Activated CD4-positive, alpha-beta T cell treated with anti-CD3 and anti-CD28 coated beads, Interleukin-2, amount 10 ng/mL, durations not matched to agents 7 days and 5 days (primary cell): Measurements from ENCODE around the gene KANSL1. TPM values are rescaled to one million over a fixed set of nuclear protein-coding genes. Genes with fewer than 3 reads are reported as not detected.

Source experiments
- CTCF ChIA-PET: fragments of 350-600 bp; sonication (Branson Sonifier 250); formaldehyde crosslinking; loops from one replicate; lab custom pipeline; 2021; ENCODE audit warnings: antibody characterized with exemption; lab: Charles Lee
- POLR2A ChIA-PET: fragments of 350-600 bp; sonication (Branson Sonifier 250); formaldehyde crosslinking; loops from one replicate; lab custom pipeline; 2021; ENCODE audit warnings: antibody characterized with exemption; lab: Charles Lee
- DNase-seq: peaks from one replicate; pipeline ENCODE4 v3.0.0-alpha.2; 2020
- H3K27ac Mint-ChIP-seq: one replicate; pipeline ENCODE4 v1.8.0; 2021; ENCODE audit warnings: mild to moderate bottlenecking, moderate library complexity, mixed read lengths
- H3K27me3 Mint-ChIP-seq: one replicate; pipeline ENCODE4 v1.8.0; 2021; ENCODE audit warnings: mixed read lengths
- H3K36me3 Mint-ChIP-seq: one replicate; pipeline ENCODE4 v1.8.0; 2021; ENCODE audit warnings: low read depth, mixed read lengths
- H3K4me1 Mint-ChIP-seq: one replicate; pipeline ENCODE4 v1.8.0; 2021; ENCODE audit warnings: mixed read lengths
- H3K4me3 Mint-ChIP-seq: one replicate; pipeline ENCODE4 v1.8.0; 2021; ENCODE audit warnings: mild to moderate bottlenecking, moderate library complexity, mixed read lengths
- H3K9me3 Mint-ChIP-seq: one replicate; pipeline ENCODE4 v1.8.0; 2021; ENCODE audit warnings: mixed read lengths
- total RNA-seq, 2 experiments: library from RNA; stranded (reverse); gene quantifications; one replicate each; pipeline ENCODE4 v1.2.3, GENCODE V29; 2021

The KANSL1 gene
- total RNA-seq, 2 experiments from 2014 or later, result 85.7 to 97.7 TPM

- POLR2A ChIA-PET, result no interaction called here
- H3K4me3 Mint-ChIP-seq, result no peak overlapping the region
Measured at GRCh38 chr17:46175891-46176290, 17.3 kb downstream of the KANSL1 start.

GRCh38 chr17:46173153-46173552 lies 20.1 kb downstream of the KANSL1 start:
- POLR2A ChIA-PET, result no interaction called here
- no peak for DNase-seq
- H3K9me3 Mint-ChIP-seq, result no peaks in the 10 kb centered on the region
- peaks cover 60% of the 10 kb centered on the region for H3K4me1 Mint-ChIP-seq
- CTCF ChIA-PET, result interaction anchor here (2.2 kb wide), 1 partner anchor 14 kb away, joined by 8 read pairs; no protein-coding TSS in a partner anchor
- peaks cover 41% of the 10 kb centered on the region for H3K36me3 Mint-ChIP-seq
- no peaks in the 10 kb centered on the region for H3K27me3 Mint-ChIP-seq
- no peak overlapping the region for H3K4me3 Mint-ChIP-seq
- no peak overlapping the region for H3K27ac Mint-ChIP-seq

More at GRCh38 chr17:46175891-46176290, 17.3 kb downstream of the KANSL1 start:
- Mint-ChIP-seq H3K4me1 (peaks cover 64% of the 10 kb centered on the region), H3K36me3 (peaks cover 22% of the 10 kb centered on the region), H3K27me3 (no peaks in the 10 kb centered on the region), H3K9me3 (no peaks in the 10 kb centered on the region), H3K27ac (no peak overlapping the region)
- no peak for DNase-seq
- CTCF ChIA-PET, result interaction anchor here (0.6 to 10.1 kb wide), 5 partner anchors 11 to 274 kb away, joined by 3 to 73 read pairs (median 4); partner anchors contain the start of gene KANSL1

- Mint-ChIP-seq H3K4me3 (no peak overlapping the region), H3K4me1 (peaks cover 58% of the 10 kb centered on the region), H3K9me3 (no peaks in the 10 kb centered on the region), H3K27me3 (no peaks in the 10 kb centered on the region), H3K36me3 (peaks cover 46% of the 10 kb centered on the region), H3K27ac (peak overlapping the region; percentile 69)
- DNase-seq, result no peak
- CTCF ChIA-PET, result interaction anchor here (1.3 to 2.2 kb wide), 3 partner anchors 15 to 39 kb away, joined by 3 to 8 read pairs (median 6); partner anchors contain the start of gene KANSL1
- POLR2A ChIA-PET, result no interaction called here
Measured at GRCh38 chr17:46171939-46172338, 21.3 kb downstream of the KANSL1 start.

GRCh38 chr17:46170639-46171429 lies 22.4 kb downstream of the KANSL1 start:
- H3K27ac Mint-ChIP-seq, result no peak overlapping the region

GRCh38 chr17:46169913-46170638 lies 23.2 kb downstream of the KANSL1 start:
- POLR2A ChIA-PET, result no interaction called here
- no peak overlapping the region for H3K4me3 Mint-ChIP-seq
- peaks cover 53% of the 10 kb centered on the region for H3K4me1 Mint-ChIP-seq
- CTCF ChIA-PET, result interaction anchor here (0.6 to 1.1 kb wide), 3 partner anchors 10 to 1039 kb away, joined by 3 read pairs; partner anchors contain the start of gene MYL4
- H3K36me3 Mint-ChIP-seq, result peaks cover 46% of the 10 kb centered on the region
- no peaks in the 10 kb centered on the region for H3K27me3 Mint-ChIP-seq
- no peak for DNase-seq
- no peak overlapping the region for H3K27ac Mint-ChIP-seq
- no peaks in the 10 kb centered on the region for H3K9me3 Mint-ChIP-seq

More at GRCh38 chr17:46170639-46171429, 22.4 kb downstream of the KANSL1 start:
- H3K4me3 Mint-ChIP-seq, result no peak overlapping the region
- ChIA-PET CTCF (interaction anchor here (1.1 to 1.6 kb wide), 3 partner anchors 16 to 38 kb away, joined by 3 to 6 read pairs (median 3); partner anchors contain the start of gene KANSL1), POLR2A (no interaction called here)
- H3K4me1 Mint-ChIP-seq, result peaks cover 54% of the 10 kb centered on the region
- no peaks in the 10 kb centered on the region for H3K27me3 Mint-ChIP-seq
- H3K9me3 Mint-ChIP-seq, result no peaks in the 10 kb centered on the region
- DNase-seq, result no peak
- H3K36me3 Mint-ChIP-seq, result peaks cover 46% of the 10 kb centered on the region

- no peaks in the 10 kb centered on the region for H3K9me3 Mint-ChIP-seq
- H3K27ac Mint-ChIP-seq, result no peak overlapping the region
- DNase-seq, result no peak
- H3K4me1 Mint-ChIP-seq, result peaks cover 62% of the 10 kb centered on the region
- H3K36me3 Mint-ChIP-seq, result peaks cover 61% of the 10 kb centered on the region
- no peaks in the 10 kb centered on the region for H3K27me3 Mint-ChIP-seq
- ChIA-PET POLR2A (no interaction called here), CTCF (interaction anchor here (0.5 to 1.2 kb wide), 2 partner anchors 25 to 36 kb away, joined by 3 to 4 read pairs; partner anchors contain the start of gene KANSL1)
- H3K4me3 Mint-ChIP-seq, result no peak overlapping the region
Measured at GRCh38 chr17:46167826-46168569, 25.2 kb downstream of the KANSL1 start.

GRCh38 chr17:46167267-46167666 lies 26.0 kb downstream of the KANSL1 start:
- Mint-ChIP-seq H3K27me3 (no peaks in the 10 kb centered on the region), H3K27ac (no peak overlapping the region), H3K9me3 (no peaks in the 10 kb centered on the region), H3K4me1 (peaks cover 63% of the 10 kb centered on the region), H3K4me3 (no peak overlapping the region), H3K36me3 (peaks cover 68% of the 10 kb centered on the region)
- DNase-seq, result no peak
- ChIA-PET POLR2A (no interaction called here), CTCF (interaction anchor here (1.2 kb wide), 1 partner anchor 26 kb away, joined by 4 read pairs; the partner anchor contains the start of gene KANSL1)

- no peak overlapping the region for H3K4me3 Mint-ChIP-seq
- H3K36me3 Mint-ChIP-seq, result peaks cover 68% of the 10 kb centered on the region
- peak overlapping the region; percentile 50 for H3K27ac Mint-ChIP-seq
- H3K27me3 Mint-ChIP-seq, result no peaks in the 10 kb centered on the region
- ChIA-PET POLR2A (no interaction called here), CTCF (interaction anchor here (0.6 to 1.0 kb wide), 2 partner anchors 19 to 38 kb away, joined by 3 to 5 read pairs; no protein-coding TSS in a partner anchor)
- no peak for DNase-seq
- H3K9me3 Mint-ChIP-seq, result no peaks in the 10 kb centered on the region
- peaks cover 63% of the 10 kb centered on the region for H3K4me1 Mint-ChIP-seq
Measured at GRCh38 chr17:46166692-46167249, 26.5 kb downstream of the KANSL1 start.

GRCh38 chr17:46163929-46164594 lies 29.2 kb downstream of the KANSL1 start:
- no peak overlapping the region for H3K4me3 Mint-ChIP-seq
- no peak for DNase-seq
- ChIA-PET POLR2A (no interaction called here), CTCF (interaction anchor here (0.5 to 1.6 kb wide), 9 partner anchors 8 to 1097 kb away, joined by 3 to 7 read pairs (median 4); partner anchors contain the start of gene KANSL1)
- H3K4me1 Mint-ChIP-seq, result peaks cover 59% of the 10 kb centered on the region
- H3K27me3 Mint-ChIP-seq, result no peaks in the 10 kb centered on the region
- H3K27ac Mint-ChIP-seq, result no peak overlapping the region
- H3K36me3 Mint-ChIP-seq, result peaks cover 49% of the 10 kb centered on the region
- H3K9me3 Mint-ChIP-seq, result no peaks in the 10 kb centered on the region

- ChIA-PET CTCF (interaction anchor here (0.8 to 1.6 kb wide), 5 partner anchors 9 to 130 kb away, joined by 3 to 6 read pairs (median 3); partner anchors contain the start of gene KANSL1), POLR2A (no interaction called here)
- H3K9me3 Mint-ChIP-seq, result no peaks in the 10 kb centered on the region
- peaks cover 62% of the 10 kb centered on the region for H3K4me1 Mint-ChIP-seq
- H3K4me3 Mint-ChIP-seq, result no peak overlapping the region
- peak overlapping the region; percentile 55 for H3K27ac Mint-ChIP-seq
- DNase-seq, result no peak
- H3K36me3 Mint-ChIP-seq, result peaks cover 43% of the 10 kb centered on the region
- no peaks in the 10 kb centered on the region for H3K27me3 Mint-ChIP-seq
Measured at GRCh38 chr17:46163316-46163715, 29.9 kb downstream of the KANSL1 start.

GRCh38 chr17:46162866-46163265 lies 30.4 kb downstream of the KANSL1 start:
- H3K27ac Mint-ChIP-seq, result no peak overlapping the region
- no peaks in the 10 kb centered on the region for H3K9me3 Mint-ChIP-seq
- no peaks in the 10 kb centered on the region for H3K27me3 Mint-ChIP-seq
- DNase-seq, result no peak
- CTCF ChIA-PET, result interaction anchor here (0.8 to 1.6 kb wide), 4 partner anchors 9 to 130 kb away, joined by 3 to 6 read pairs (median 3); partner anchors contain the start of gene KANSL1
- peaks cover 40% of the 10 kb centered on the region for H3K36me3 Mint-ChIP-seq
- H3K4me1 Mint-ChIP-seq, result peaks cover 61% of the 10 kb centered on the region
- H3K4me3 Mint-ChIP-seq, result no peak overlapping the region
- POLR2A ChIA-PET, result no interaction called here
